HEK293 (cell line): ENCODE results near the gene FOXO1.

ENCODE experiments used
- CTCF ChIA-PET: fragments of 350-600 bp; formaldehyde crosslinking; extraction: SDS; loops from one replicate; lab custom pipeline; 2021; ENCODE audit warnings: antibody characterized with exemption; lab: Yijun Ruan, JAX
- POLR2A ChIA-PET: fragments of 300-600 bp; formaldehyde crosslinking; extraction: SDS; loops from one replicate; lab custom pipeline; 2020; ENCODE audit warnings: antibody characterized with exemption, inconsistent platforms; lab: Yijun Ruan, JAX
- H3K27ac ChIP-seq: fragments of 200-500 bp; sonication (Bioruptor generic); 2 replicates; pipeline ENCODE4 v1.5.1; 2014; ENCODE audit warnings: low read depth, low read length, control low read depth, inconsistent platforms; ENCODE audit errors: extremely low read depth
- H3K36me3 ChIP-seq, 2 experiments: fragments of 200-500 bp in 1 of 2; sonication (Bioruptor generic) in 1 of 2; 1 replicate in 1 of 2; 2 replicates in 1 of 2; pipeline ENCODE4 v1.5.1; 2014 to 2017; ENCODE audit warnings: inconsistent platforms in 2 of 2, low read length in 2 of 2; ENCODE audit not compliant: control insufficient read depth in 2 of 2, insufficient read depth in 1 of 2
- H3K4me1 ChIP-seq: fragments of 200-500 bp; sonication (Bioruptor generic); 2 replicates; pipeline ENCODE4 v1.5.1; 2014; ENCODE audit warnings: mild to moderate bottlenecking, low read length, inconsistent platforms; ENCODE audit not compliant: control insufficient read depth, insufficient read depth
- H3K4me3 ChIP-seq: 2 replicates; pipeline ENCODE4 v1.5.1; 2011; ENCODE audit warnings: low read depth, mild to moderate bottlenecking, control low read depth, low read length, moderate library complexity
- H3K9me3 ChIP-seq: fragments of 200-500 bp; sonication (Bioruptor generic); 2 replicates; pipeline ENCODE4 v1.5.1; 2014; ENCODE audit warnings: low read depth, low read length, inconsistent platforms; ENCODE audit not compliant: control insufficient read depth, insufficient read depth
- YY1 ChIP-seq: fragments of 450-650 bp; formaldehyde crosslinking; IDR thresholded peaks from 2 replicates; pipeline ENCODE4 v1.5.1; 2018; ENCODE audit warnings: missing biosample characterization, missing genetic modification characterization
- ZBTB21 ChIP-seq: fragments of 450-650 bp; formaldehyde crosslinking; IDR thresholded peaks from 2 replicates; pipeline ENCODE4 v1.5.1; 2017; ENCODE audit warnings: missing biosample characterization, missing genetic modification characterization
- ZBTB7A ChIP-seq: fragments of 450-650 bp; formaldehyde crosslinking; IDR thresholded peaks from 2 replicates; pipeline ENCODE4 v1.5.1; 2016; ENCODE audit warnings: low read depth, missing biosample characterization, missing genetic modification characterization
- ZBTB8A ChIP-seq: fragments of 450-650 bp; formaldehyde crosslinking; IDR thresholded peaks from 2 replicates; pipeline ENCODE4 v1.5.1; 2016; ENCODE audit warnings: missing biosample characterization, missing genetic modification characterization
- ZNF133 ChIP-seq: fragments of 450-650 bp; formaldehyde crosslinking; IDR thresholded peaks from 2 replicates; pipeline ENCODE4 v1.5.1; 2016; ENCODE audit warnings: missing biosample characterization, missing genetic modification characterization
- ZNF146 ChIP-seq: fragments of 450-650 bp; formaldehyde crosslinking; IDR thresholded peaks from 2 replicates; pipeline ENCODE4 v1.5.1; 2016; ENCODE audit warnings: missing biosample characterization, missing genetic modification characterization
- ZNF155 ChIP-seq: fragments of 450-650 bp; formaldehyde crosslinking; IDR thresholded peaks from 2 replicates; pipeline ENCODE4 v1.5.1; 2016; ENCODE audit warnings: missing biosample characterization, missing genetic modification characterization
- ZNF174 ChIP-seq: fragments of 450-650 bp; formaldehyde crosslinking; IDR thresholded peaks from 2 replicates; pipeline ENCODE4 v1.5.0; 2017; ENCODE audit warnings: missing biosample characterization, mild to moderate bottlenecking, missing genetic modification characterization
- ZNF266 ChIP-seq: fragments of 450-650 bp; formaldehyde crosslinking; IDR thresholded peaks from 2 replicates; pipeline ENCODE4 v1.5.1; 2016; ENCODE audit warnings: missing biosample characterization, missing genetic modification characterization, low read depth
- ZNF350 ChIP-seq: fragments of 450-650 bp; formaldehyde crosslinking; IDR thresholded peaks from 2 replicates; pipeline ENCODE4 v1.5.0; 2017; ENCODE audit warnings: missing biosample characterization, mild to moderate bottlenecking, missing genetic modification characterization
- ZNF501 ChIP-seq: fragments of 450-650 bp; formaldehyde crosslinking; IDR thresholded peaks from 2 replicates; pipeline ENCODE4 v1.5.1; 2016; ENCODE audit warnings: missing biosample characterization, missing genetic modification characterization
- ZNF544 ChIP-seq: fragments of 450-650 bp; formaldehyde crosslinking; IDR thresholded peaks from 2 replicates; pipeline ENCODE4 v1.5.0; 2017; ENCODE audit warnings: missing biosample characterization, missing genetic modification characterization
- ZNF600 ChIP-seq: fragments of 450-650 bp; formaldehyde crosslinking; IDR thresholded peaks from 2 replicates; pipeline ENCODE4 v1.5.1; 2016; ENCODE audit warnings: missing biosample characterization, missing genetic modification characterization
- ZNF629 ChIP-seq: fragments of 450-650 bp; formaldehyde crosslinking; IDR thresholded peaks from 2 replicates; pipeline ENCODE4 v1.5.1; 2017; ENCODE audit warnings: missing biosample characterization, missing genetic modification characterization
- ZNF654 ChIP-seq: fragments of 450-650 bp; formaldehyde crosslinking; IDR thresholded peaks from 2 replicates; pipeline ENCODE4 v1.5.1; 2016; ENCODE audit warnings: low read depth, missing biosample characterization, missing genetic modification characterization
- ZNF670 ChIP-seq: fragments of 450-650 bp; formaldehyde crosslinking; IDR thresholded peaks from 2 replicates; pipeline ENCODE4 v1.5.1; 2016; ENCODE audit warnings: missing biosample characterization, missing genetic modification characterization, low read depth
- ZNF785 ChIP-seq: fragments of 450-650 bp; formaldehyde crosslinking; IDR thresholded peaks from 2 replicates; pipeline ENCODE4 v1.5.1; 2016; ENCODE audit warnings: missing biosample characterization, missing genetic modification characterization
- ZNF791 ChIP-seq: fragments of 450-650 bp; formaldehyde crosslinking; IDR thresholded peaks from 2 replicates; pipeline ENCODE4 v1.5.1; 2016; ENCODE audit warnings: missing biosample characterization, missing genetic modification characterization
- ZNF792 ChIP-seq: fragments of 450-650 bp; formaldehyde crosslinking; IDR thresholded peaks from 2 replicates; pipeline ENCODE4 v1.5.1; 2016; ENCODE audit warnings: missing biosample characterization, missing genetic modification characterization
- TF ChIP-seq, protein P1 (sequence below): IDR thresholded peaks from 2 replicates; pipeline ENCODE4 v1.6.1; 2011; ENCODE audit warnings: mild to moderate bottlenecking, low read depth, low read length, borderline replicate concordance
- TF ChIP-seq, protein P2 (sequence below): fragments of 450-650 bp; formaldehyde crosslinking; IDR thresholded peaks from 2 replicates; pipeline ENCODE4 v1.5.1; 2016; ENCODE audit warnings: missing biosample characterization, missing genetic modification characterization

The FOXO1 gene

DNA sequence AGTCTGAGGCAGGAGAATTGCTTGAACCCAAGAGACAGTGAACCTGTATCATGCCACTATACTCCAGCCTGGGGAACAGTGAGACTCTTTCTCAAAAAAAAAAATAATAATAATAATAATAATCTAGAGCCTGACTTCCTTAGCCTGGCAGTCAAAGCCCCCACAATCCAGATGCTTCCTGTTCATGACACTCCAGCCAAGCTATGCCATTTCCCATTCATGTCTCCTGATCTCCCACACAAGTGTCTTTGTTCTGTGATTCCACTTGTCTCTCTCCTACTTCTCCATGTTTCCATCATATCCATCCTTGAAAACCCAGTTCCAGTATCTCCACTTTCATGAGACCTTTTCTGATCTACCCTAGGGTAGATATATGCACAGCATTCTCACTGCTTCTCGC lies 150.7 kb downstream of the FOXO1 start:
- Histone ChIP-seq H3K4me3 (no peak overlapping the region), H3K27ac (no peak overlapping the region), H3K36me3 (no peaks in the 10 kb centered on the region), H3K4me1 (no peaks in the 10 kb centered on the region), H3K9me3 (no peaks in the 10 kb centered on the region)
- POLR2A ChIA-PET = no interaction called here
- CTCF ChIA-PET = no interaction called here
- no peak for TF ChIP-seq ZBTB21 (tag by site-specific recombination)
- no peak for TF ChIP-seq ZNF174 (tag by site-specific recombination)
- no peak for TF ChIP-seq ZNF792
- no peak for TF ChIP-seq ZNF600 (tag by site-specific recombination)
- no peak for TF ChIP-seq ZNF670 (tag by site-specific recombination)
- TF ChIP-seq ZNF155 (tag by site-specific recombination) = no peak
- TF ChIP-seq ZBTB8A = no peak
- no peak for TF ChIP-seq ZNF146 (tag by site-specific recombination)
- TF ChIP-seq ZNF654 (tag by site-specific recombination) = no peak
- no peak for TF ChIP-seq ZNF350 (tag by site-specific recombination)
- TF ChIP-seq, protein P1, sequence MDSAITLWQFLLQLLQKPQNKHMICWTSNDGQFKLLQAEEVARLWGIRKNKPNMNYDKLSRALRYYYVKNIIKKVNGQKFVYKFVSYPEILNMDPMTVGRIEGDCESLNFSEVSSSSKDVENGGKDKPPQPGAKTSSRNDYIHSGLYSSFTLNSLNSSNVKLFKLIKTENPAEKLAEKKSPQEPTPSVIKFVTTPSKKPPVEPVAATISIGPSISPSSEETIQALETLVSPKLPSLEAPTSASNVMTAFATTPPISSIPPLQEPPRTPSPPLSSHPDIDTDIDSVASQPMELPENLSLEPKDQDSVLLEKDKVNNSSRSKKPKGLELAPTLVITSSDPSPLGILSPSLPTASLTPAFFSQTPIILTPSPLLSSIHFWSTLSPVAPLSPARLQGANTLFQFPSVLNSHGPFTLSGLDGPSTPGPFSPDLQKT = no peak
- TF ChIP-seq ZNF133 (tag by site-specific recombination) = no peak
- no peak for TF ChIP-seq YY1 (tag by site-specific recombination)

DNA sequence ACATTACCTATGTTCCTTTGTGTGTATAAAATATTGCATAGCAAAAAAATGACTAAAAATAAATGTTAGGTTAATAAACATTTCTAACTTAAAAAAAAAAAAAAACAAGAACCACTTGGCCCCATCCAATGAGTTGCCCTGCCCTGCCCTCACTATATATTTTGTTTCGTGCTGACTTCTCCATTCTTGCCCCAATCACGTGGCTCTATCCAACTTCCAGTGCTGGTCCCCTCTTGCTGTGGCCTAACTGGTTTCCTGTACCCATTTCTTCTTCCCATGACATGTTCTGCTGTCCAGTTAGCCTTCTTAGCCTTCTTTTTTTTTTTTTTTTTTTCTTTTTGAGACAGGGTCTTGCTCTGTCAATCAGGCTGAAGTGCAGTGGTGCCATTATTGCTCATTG lies 151.6 kb downstream of the FOXO1 start:
- Histone ChIP-seq H3K9me3 (no peaks in the 10 kb centered on the region), H3K4me1 (no peaks in the 10 kb centered on the region), H3K27ac (no peak overlapping the region), H3K4me3 (no peak overlapping the region), H3K36me3 (no peaks in the 10 kb centered on the region)
- POLR2A ChIA-PET = no interaction called here
- TF ChIP-seq ZNF600 (tag by site-specific recombination) (no peak), ZNF501 (tag by site-specific recombination) (no peak), ZBTB7A (tag by site-specific recombination) (no peak), ZNF544 (tag by site-specific recombination) (no peak), ZNF629 (no peak), ZNF791 (tag by site-specific recombination) (no peak)
- TF ChIP-seq, all 188 proteins: peak for 0
- CTCF ChIA-PET = no interaction called here

DNA sequence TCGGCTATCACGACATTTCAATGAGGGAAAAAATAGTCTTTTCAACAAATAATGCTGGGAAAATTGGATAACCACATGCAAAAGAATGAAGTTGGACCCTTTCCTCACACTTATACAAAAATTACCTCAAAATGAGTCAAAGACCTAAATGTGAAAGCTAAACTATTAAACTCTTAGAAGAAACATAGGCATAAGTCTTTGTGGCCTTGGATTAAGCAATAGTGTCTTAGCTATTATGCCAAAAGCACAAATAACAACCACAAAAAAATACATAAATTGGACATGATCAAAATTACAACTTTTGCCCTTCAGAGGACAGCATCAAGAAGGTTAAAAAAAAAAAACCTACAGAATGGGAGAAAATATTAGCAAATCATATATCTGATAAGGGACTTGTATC lies 156.6 kb downstream of the FOXO1 start:
- H3K4me3 ChIP-seq = no peak overlapping the region
- H3K36me3 ChIP-seq = no peaks in the 10 kb centered on the region
- no peak for TF ChIP-seq ZNF266 (tag by site-specific recombination)
- no peak for TF ChIP-seq ZNF785 (tag by site-specific recombination)
- TF ChIP-seq, protein P2, sequence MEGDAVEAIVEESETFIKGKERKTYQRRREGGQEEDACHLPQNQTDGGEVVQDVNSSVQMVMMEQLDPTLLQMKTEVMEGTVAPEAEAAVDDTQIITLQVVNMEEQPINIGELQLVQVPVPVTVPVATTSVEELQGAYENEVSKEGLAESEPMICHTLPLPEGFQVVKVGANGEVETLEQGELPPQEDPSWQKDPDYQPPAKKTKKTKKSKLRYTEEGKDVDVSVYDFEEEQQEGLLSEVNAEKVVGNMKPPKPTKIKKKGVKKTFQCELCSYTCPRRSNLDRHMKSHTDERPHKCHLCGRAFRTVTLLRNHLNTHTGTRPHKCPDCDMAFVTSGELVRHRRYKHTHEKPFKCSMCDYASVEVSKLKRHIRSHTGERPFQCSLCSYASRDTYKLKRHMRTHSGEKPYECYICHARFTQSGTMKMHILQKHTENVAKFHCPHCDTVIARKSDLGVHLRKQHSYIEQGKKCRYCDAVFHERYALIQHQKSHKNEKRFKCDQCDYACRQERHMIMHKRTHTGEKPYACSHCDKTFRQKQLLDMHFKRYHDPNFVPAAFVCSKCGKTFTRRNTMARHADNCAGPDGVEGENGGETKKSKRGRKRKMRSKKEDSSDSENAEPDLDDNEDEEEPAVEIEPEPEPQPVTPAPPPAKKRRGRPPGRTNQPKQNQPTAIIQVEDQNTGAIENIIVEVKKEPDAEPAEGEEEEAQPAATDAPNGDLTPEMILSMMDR (tag by site-specific recombination) = no peak
- H3K27ac ChIP-seq = no peak overlapping the region
- H3K9me3 ChIP-seq = no peaks in the 10 kb centered on the region
- no peaks in the 10 kb centered on the region for H3K4me1 ChIP-seq
- ChIA-PET CTCF (no interaction called here), POLR2A (no interaction called here)
